Measurements from ENCODE around the gene NECAB2.
A peak's percentile ranks its signal among the peaks of the same experiment; 100 is the strongest.

Gene NECAB2

GRCh38 chr16:83954577-83955016 lies 13.4 kb upstream of the NECAB2 start:
- TF ChIP-seq, protein P1, sequence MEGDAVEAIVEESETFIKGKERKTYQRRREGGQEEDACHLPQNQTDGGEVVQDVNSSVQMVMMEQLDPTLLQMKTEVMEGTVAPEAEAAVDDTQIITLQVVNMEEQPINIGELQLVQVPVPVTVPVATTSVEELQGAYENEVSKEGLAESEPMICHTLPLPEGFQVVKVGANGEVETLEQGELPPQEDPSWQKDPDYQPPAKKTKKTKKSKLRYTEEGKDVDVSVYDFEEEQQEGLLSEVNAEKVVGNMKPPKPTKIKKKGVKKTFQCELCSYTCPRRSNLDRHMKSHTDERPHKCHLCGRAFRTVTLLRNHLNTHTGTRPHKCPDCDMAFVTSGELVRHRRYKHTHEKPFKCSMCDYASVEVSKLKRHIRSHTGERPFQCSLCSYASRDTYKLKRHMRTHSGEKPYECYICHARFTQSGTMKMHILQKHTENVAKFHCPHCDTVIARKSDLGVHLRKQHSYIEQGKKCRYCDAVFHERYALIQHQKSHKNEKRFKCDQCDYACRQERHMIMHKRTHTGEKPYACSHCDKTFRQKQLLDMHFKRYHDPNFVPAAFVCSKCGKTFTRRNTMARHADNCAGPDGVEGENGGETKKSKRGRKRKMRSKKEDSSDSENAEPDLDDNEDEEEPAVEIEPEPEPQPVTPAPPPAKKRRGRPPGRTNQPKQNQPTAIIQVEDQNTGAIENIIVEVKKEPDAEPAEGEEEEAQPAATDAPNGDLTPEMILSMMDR (conservative IDR thresholded peaks at IDR 0.05; ENCODE audit: low read depth, low read length): peak; percentile 2
- peak; percentile 40 for DNase-seq (ENCODE audit: low read depth)
- H3K4me3 ChIP-seq (ENCODE audit: low read depth, low read length): no peak overlapping the region

GRCh38 chr16:83955218-83956130 lies 12.6 kb upstream of the NECAB2 start:
- DNase-seq (ENCODE audit: low read depth): peak; percentile 80
- TF ChIP-seq, protein P1 (conservative IDR thresholded peaks at IDR 0.05; ENCODE audit: low read depth, low read length): no peak
- no peak overlapping the region for H3K4me3 ChIP-seq (ENCODE audit: low read depth, low read length)

GRCh38 chr16:83956336-83957289 lies 11.4 kb upstream of the NECAB2 start:
- DNase-seq (ENCODE audit: low read depth): peak; percentile 88
- TF ChIP-seq, protein P1 (conservative IDR thresholded peaks at IDR 0.05; ENCODE audit: low read depth, low read length): peak; percentile 88
- no peak overlapping the region for H3K4me3 ChIP-seq (ENCODE audit: low read depth, low read length)

GRCh38 chr16:83957296-83957855 lies 10.7 kb upstream of the NECAB2 start:
- H3K4me3 ChIP-seq (ENCODE audit: low read depth, low read length): no peak overlapping the region
- TF ChIP-seq, protein P1 (conservative IDR thresholded peaks at IDR 0.05; ENCODE audit: low read depth, low read length): no peak
- no peak for DNase-seq (ENCODE audit: low read depth)

GRCh38 chr16:83958137-83958845 lies 9.8 kb upstream of the NECAB2 start:
- no peak overlapping the region for H3K4me3 ChIP-seq (ENCODE audit: low read depth, low read length)
- TF ChIP-seq, protein P1 (conservative IDR thresholded peaks at IDR 0.05; ENCODE audit: low read depth, low read length): no peak
- DNase-seq (ENCODE audit: low read depth): no peak
